Astrocyte (in vitro differentiated cells and primary cell): ENCODE measurements around the gene PRDX1.

Experiments used
- EZH2 ChIP-seq: IDR thresholded peaks from 2 replicates; pipeline ENCODE4 v1.6.1; 2012; ENCODE audit warnings: mild to moderate bottlenecking, low read length, inconsistent platforms; ENCODE audit not compliant: insufficient read depth
- TF ChIP-seq, protein P1 (sequence below): IDR thresholded peaks from 2 replicates; pipeline ENCODE4 v1.5.1; 2011; ENCODE audit warnings: low read depth, mild to moderate bottlenecking, inconsistent platforms, low read length, moderate library complexity; ENCODE audit not compliant: insufficient read depth

DNA sequence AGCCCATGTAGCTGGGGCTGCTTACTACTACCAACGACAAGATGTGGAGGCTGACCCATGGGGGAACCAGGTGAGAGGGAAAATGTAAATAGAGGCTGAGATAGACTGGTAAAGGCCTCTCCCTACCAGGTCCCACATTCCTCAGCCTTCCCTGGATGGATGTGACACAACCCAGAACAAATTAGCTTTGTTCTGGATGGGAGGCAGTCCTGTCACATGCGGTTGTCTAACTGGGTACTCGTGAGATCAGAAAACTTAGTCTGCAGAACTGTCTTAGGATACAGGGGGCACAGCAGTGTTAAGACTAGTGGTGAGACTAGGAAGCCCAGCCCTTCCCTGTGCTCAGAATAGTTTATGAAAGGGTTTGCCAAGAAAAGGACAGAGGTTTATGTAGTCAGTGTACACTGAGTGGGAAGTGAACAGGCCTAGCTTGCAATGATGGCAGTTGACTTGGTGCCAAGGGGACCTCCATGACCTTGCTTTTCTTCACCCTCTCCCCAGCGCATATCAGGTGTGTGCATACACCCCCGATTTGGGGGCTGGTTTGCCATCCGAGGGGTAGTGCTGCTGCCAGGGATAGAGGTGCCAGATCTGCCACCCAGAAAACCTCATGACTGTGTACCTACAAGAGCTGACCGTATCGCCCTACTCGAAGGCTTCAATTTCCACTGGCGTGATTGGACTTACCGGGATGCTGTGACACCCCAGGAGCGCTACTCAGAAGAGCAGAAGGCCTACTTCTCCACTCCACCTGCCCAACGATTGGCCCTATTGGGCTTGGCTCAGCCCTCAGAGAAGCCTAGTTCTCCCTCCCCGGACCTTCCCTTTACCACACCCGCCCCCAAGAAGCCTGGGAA is 13.2 kb downstream of the PRDX1 start:
- TF ChIP-seq, protein P1, sequence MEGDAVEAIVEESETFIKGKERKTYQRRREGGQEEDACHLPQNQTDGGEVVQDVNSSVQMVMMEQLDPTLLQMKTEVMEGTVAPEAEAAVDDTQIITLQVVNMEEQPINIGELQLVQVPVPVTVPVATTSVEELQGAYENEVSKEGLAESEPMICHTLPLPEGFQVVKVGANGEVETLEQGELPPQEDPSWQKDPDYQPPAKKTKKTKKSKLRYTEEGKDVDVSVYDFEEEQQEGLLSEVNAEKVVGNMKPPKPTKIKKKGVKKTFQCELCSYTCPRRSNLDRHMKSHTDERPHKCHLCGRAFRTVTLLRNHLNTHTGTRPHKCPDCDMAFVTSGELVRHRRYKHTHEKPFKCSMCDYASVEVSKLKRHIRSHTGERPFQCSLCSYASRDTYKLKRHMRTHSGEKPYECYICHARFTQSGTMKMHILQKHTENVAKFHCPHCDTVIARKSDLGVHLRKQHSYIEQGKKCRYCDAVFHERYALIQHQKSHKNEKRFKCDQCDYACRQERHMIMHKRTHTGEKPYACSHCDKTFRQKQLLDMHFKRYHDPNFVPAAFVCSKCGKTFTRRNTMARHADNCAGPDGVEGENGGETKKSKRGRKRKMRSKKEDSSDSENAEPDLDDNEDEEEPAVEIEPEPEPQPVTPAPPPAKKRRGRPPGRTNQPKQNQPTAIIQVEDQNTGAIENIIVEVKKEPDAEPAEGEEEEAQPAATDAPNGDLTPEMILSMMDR = no peak
- TF ChIP-seq EZH2 = no peak
